Measurements from ENCODE around the gene MTHFD1. TPM values are rescaled to one million over a fixed set of nuclear protein-coding genes. Genes with fewer than 3 reads are reported as not detected.

The MTHFD1 gene
- polyA plus RNA-seq, 1 donor (not counting 4 experiments of a cell fraction or from before 2014, with no cell fraction given): 63.2 TPM

GRCh38 chr14:64444984-64445845, 57.1 kb downstream of the MTHFD1 start:
- Histone ChIP-seq H2AFZ (ENCODE audit: control insufficient read depth, low read length) (no peak overlapping the region), H3K27ac (ENCODE audit: control insufficient read depth, insufficient read depth, low read length) (no peak overlapping the region), H4K20me1 (ENCODE audit: control insufficient read depth, extremely low read depth, insufficient read depth, low read length) (no peaks in the 10 kb centered on the region), H3K9me3 (ENCODE audit: control insufficient read depth, low read depth, low read length) (no peaks in the 10 kb centered on the region), H3K4me2 (ENCODE audit: control insufficient read depth, extremely low read depth, insufficient read depth, low read depth, low read length) (no peak overlapping the region), H3K27me3 (ENCODE audit: control insufficient read depth, extremely low read depth, insufficient read depth, low read length) (no peaks in the 10 kb centered on the region), H3K4me3 (ENCODE audit: control insufficient read depth in 2 of 3, extremely low read depth in 1 of 3, insufficient read depth in 2 of 3, low read depth in 1 of 3, low read length in 3 of 3) (no peak overlapping the region), H3K79me2 (ENCODE audit: control insufficient read depth, insufficient read depth, low read length) (no peaks in the 10 kb centered on the region), H3K9me1 (ENCODE audit: control insufficient read depth, extremely low read depth, insufficient read depth, low read length) (no peaks in the 10 kb centered on the region), H3K9ac (ENCODE audit: control insufficient read depth, extremely low read depth, insufficient read depth, low read length) (no peak overlapping the region), H3K4me1 (ENCODE audit: control insufficient read depth, extremely low read depth, insufficient read depth, low read length) (no peaks in the 10 kb centered on the region), H3K36me3 (ENCODE audit: control insufficient read depth in 2 of 2, extremely low read depth in 1 of 2, insufficient read depth in 2 of 2, low read length in 2 of 2) (peaks cover 31 to 48% of the 10 kb centered on the region in 2 experiments)
- DNase-seq (ENCODE audit: low read depth, low spot score) (no peak), FAIRE-seq (no peak)
- TF ChIP-seq EZH2 (IDR thresholded peaks at IDR 0.05; ENCODE audit: low read length): no peak
- TF ChIP-seq, protein P1, sequence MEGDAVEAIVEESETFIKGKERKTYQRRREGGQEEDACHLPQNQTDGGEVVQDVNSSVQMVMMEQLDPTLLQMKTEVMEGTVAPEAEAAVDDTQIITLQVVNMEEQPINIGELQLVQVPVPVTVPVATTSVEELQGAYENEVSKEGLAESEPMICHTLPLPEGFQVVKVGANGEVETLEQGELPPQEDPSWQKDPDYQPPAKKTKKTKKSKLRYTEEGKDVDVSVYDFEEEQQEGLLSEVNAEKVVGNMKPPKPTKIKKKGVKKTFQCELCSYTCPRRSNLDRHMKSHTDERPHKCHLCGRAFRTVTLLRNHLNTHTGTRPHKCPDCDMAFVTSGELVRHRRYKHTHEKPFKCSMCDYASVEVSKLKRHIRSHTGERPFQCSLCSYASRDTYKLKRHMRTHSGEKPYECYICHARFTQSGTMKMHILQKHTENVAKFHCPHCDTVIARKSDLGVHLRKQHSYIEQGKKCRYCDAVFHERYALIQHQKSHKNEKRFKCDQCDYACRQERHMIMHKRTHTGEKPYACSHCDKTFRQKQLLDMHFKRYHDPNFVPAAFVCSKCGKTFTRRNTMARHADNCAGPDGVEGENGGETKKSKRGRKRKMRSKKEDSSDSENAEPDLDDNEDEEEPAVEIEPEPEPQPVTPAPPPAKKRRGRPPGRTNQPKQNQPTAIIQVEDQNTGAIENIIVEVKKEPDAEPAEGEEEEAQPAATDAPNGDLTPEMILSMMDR (optimal IDR thresholded peaks at IDR 0.05 in 1 of 3, IDR thresholded peaks at IDR 0.05 in 1 of 3, conservative IDR thresholded peaks at IDR 0.05 in 1 of 3; ENCODE audit: extremely low read depth in 1 of 3, insufficient read depth in 2 of 3, low read length in 3 of 3): no peak
- dilution Hi-C loops (cut with MboI; ENCODE audit: extremely low pct_ligation_motif_present, low sequenced_read_pairs): no loop called here

DNA sequence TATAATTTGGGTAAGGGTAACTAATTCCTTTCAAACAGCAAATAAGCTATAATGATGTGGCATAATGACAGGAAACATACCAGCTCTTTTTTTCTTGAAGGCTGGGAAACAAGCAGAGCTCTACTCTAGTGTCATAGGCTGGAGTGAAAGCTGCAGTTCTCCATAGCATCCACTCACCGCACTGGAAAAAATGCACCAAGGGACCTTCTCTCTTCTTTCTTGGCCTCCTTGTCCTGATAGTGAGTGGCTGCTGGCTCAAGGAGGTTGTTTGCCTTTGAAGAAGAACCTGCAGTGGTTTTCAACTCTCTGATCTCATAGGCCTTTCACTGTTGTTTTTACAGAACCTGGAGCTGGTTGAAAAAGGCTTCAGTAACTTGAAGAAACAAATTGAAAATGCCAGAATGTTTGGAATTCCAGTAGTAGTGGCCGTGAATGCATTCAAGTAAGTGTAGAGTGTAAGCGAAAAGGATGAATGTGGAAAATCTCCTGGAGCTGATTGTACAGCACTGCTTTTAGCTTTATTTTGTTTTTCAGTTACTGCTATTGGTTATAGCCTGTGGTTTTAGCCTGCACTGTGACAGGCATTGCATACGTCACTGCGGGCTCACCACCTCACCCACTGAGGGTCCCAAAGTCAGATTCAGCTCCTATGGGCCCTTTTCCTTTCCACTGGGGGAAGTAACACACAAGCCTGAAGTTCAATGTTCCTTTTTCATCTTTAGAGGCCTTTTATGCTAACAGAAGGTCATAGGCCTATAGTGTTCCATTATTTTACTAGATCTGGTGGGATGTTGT, 59.9 kb downstream of the MTHFD1 start:
- Histone ChIP-seq H3K36me3 (ENCODE audit: control insufficient read depth in 2 of 2, extremely low read depth in 1 of 2, insufficient read depth in 2 of 2, low read length in 2 of 2) (peaks cover 29 to 41% of the 10 kb centered on the region in 2 experiments), H3K4me1 (ENCODE audit: control insufficient read depth, extremely low read depth, insufficient read depth, low read length) (no peaks in the 10 kb centered on the region), H3K4me3 (ENCODE audit: control insufficient read depth in 2 of 3, extremely low read depth in 1 of 3, insufficient read depth in 2 of 3, low read depth in 1 of 3, low read length in 3 of 3) (no peak overlapping the region), H3K27me3 (ENCODE audit: control insufficient read depth, extremely low read depth, insufficient read depth, low read length) (no peaks in the 10 kb centered on the region), H3K27ac (ENCODE audit: control insufficient read depth, insufficient read depth, low read length) (no peak overlapping the region), H3K9me1 (ENCODE audit: control insufficient read depth, extremely low read depth, insufficient read depth, low read length) (no peaks in the 10 kb centered on the region), H4K20me1 (ENCODE audit: control insufficient read depth, extremely low read depth, insufficient read depth, low read length) (no peaks in the 10 kb centered on the region), H3K79me2 (ENCODE audit: control insufficient read depth, insufficient read depth, low read length) (no peaks in the 10 kb centered on the region), H2AFZ (ENCODE audit: control insufficient read depth, low read length) (no peak overlapping the region), H3K9me3 (ENCODE audit: control insufficient read depth, low read depth, low read length) (no peaks in the 10 kb centered on the region), H3K9ac (ENCODE audit: control insufficient read depth, extremely low read depth, insufficient read depth, low read length) (no peak overlapping the region), H3K4me2 (ENCODE audit: control insufficient read depth, extremely low read depth, insufficient read depth, low read depth, low read length) (no peak overlapping the region)
- no peak for DNase-seq (ENCODE audit: low read depth, low spot score)
- FAIRE-seq: no peak
- dilution Hi-C loops (cut with MboI; ENCODE audit: extremely low pct_ligation_motif_present, low sequenced_read_pairs): no loop called here
- TF ChIP-seq EZH2 (IDR thresholded peaks at IDR 0.05; ENCODE audit: low read length): no peak
